Endothelial cell of umbilical vein (primary cell): ENCODE results near the gene SELENOV. TPM values are rescaled to one million over a fixed set of nuclear protein-coding genes. Genes with fewer than 3 reads are reported as not detected.
A peak's percentile ranks its signal among the peaks of the same experiment; 100 is the strongest.

Experiments
- BruUV-seq: library from RNA; stranded (reverse); fragments of 400-500 nt; replicated peaks from 2 replicates; lab custom pipeline; 2021; lab: Mats Ljungman, UMichigan
- CTCF ChIA-PET: fragments of 300-600, 350-600 bp; sonication (Branson Sonifier 250); formaldehyde crosslinking; loops from one replicate; lab custom pipeline; 2021; ENCODE audit warnings: antibody characterized with exemption, inconsistent platforms; lab: Charles Lee
- POLR2A ChIA-PET: fragments of 300-600, 350-600 bp; sonication (Branson Sonifier 250); formaldehyde crosslinking; loops from one replicate; lab custom pipeline; 2021; ENCODE audit warnings: antibody characterized with exemption, inconsistent platforms; lab: Charles Lee
- DNase-seq: peaks from one replicate; pipeline ENCODE4 v3.0.0-alpha.2; 2011; ENCODE audit warnings: low read depth, low spot score
- FAIRE-seq: peaks from 2 replicates; lab custom pipeline; 2011; peaks lifted over from hg19 to GRCh38; lab: Jason Lieb, UNC
- H2AFZ ChIP-seq: 2 replicates; pipeline ENCODE4 v1.6.0; 2012; ENCODE audit warnings: low read depth, low read length, control low read depth, inconsistent platforms
- H3K27ac ChIP-seq: 2 replicates; pipeline ENCODE4 v1.5.1; 2011; ENCODE audit warnings: low read depth, mild to moderate bottlenecking, control low read depth, low read length, moderate library complexity; ENCODE audit not compliant: insufficient read depth
- H3K27me3 ChIP-seq, 2 experiments: 2 replicates each; pipeline versions ENCODE4 v1.6.0 to v1.6.1; 2011; ENCODE audit warnings: low read length in 2 of 2, mixed read lengths in 1 of 2; ENCODE audit not compliant: control insufficient read depth in 2 of 2, insufficient read depth in 2 of 2
- H3K36me3 ChIP-seq, 2 experiments: 2 replicates in 1 of 2; 3 replicates in 1 of 2; pipeline ENCODE4 v1.5.1; 2011; ENCODE audit warnings: low read length in 2 of 2, mild to moderate bottlenecking in 1 of 2, moderate library complexity in 1 of 2; ENCODE audit not compliant: control insufficient read depth in 2 of 2, insufficient read depth in 2 of 2; ENCODE audit errors: extremely low read depth in 1 of 2
- H3K4me1 ChIP-seq: 3 replicates; pipeline ENCODE4 v1.5.1; 2011; ENCODE audit warnings: mild to moderate bottlenecking, low read length; ENCODE audit not compliant: control insufficient read depth, insufficient read depth; ENCODE audit errors: extremely low read depth
- H3K4me2 ChIP-seq: 2 replicates; pipeline ENCODE4 v1.6.1; 2011; ENCODE audit warnings: low read length, control low read depth, mixed read lengths; ENCODE audit not compliant: insufficient read depth
- H3K4me3 ChIP-seq, 3 experiments: fragments of 200-600 bp in 1 of 3; sonication (generic), shearing (Covaris generic) in 1 of 3; replicated peaks in 1 of 3; 2 replicates each; pipeline ENCODE4 v1.5.1; 2011 to 2016; ENCODE audit warnings: control low read depth in 3 of 3, low read length in 3 of 3, mild to moderate bottlenecking in 2 of 3, inconsistent platforms in 1 of 3, low read depth in 1 of 3, moderate library complexity in 1 of 3; ENCODE audit not compliant: insufficient read depth in 1 of 3
- H3K79me2 ChIP-seq: 2 replicates; pipeline ENCODE4 v1.6.0; 2012; ENCODE audit warnings: low read length, inconsistent platforms; ENCODE audit not compliant: control insufficient read depth, insufficient read depth
- H3K9ac ChIP-seq: replicated peaks from 2 replicates; pipeline ENCODE3; 2011; ENCODE audit warnings: low read length, control low read depth; ENCODE audit not compliant: insufficient read depth; ENCODE audit errors: extremely low read depth
- H3K9me1 ChIP-seq: replicated peaks from 3 replicates; pipeline ENCODE4 v1.6.0; 2011; ENCODE audit warnings: mild to moderate bottlenecking, low read length; ENCODE audit not compliant: control insufficient read depth, insufficient read depth; ENCODE audit errors: extremely low read depth
- H3K9me3 ChIP-seq: replicated peaks from 2 replicates; pipeline ENCODE4 v1.5.1; 2012; ENCODE audit warnings: low read length, inconsistent platforms; ENCODE audit not compliant: control insufficient read depth, insufficient read depth
- H4K20me1 ChIP-seq: replicated peaks from 2 replicates; pipeline ENCODE3; 2011; ENCODE audit warnings: mild to moderate bottlenecking, low read length; ENCODE audit not compliant: control insufficient read depth, insufficient read depth; ENCODE audit errors: extremely low read depth
- EZH2 ChIP-seq: IDR thresholded peaks from 2 replicates; pipeline ENCODE4 v1.6.1; 2012; ENCODE audit warnings: borderline replicate concordance, low read depth, mild to moderate bottlenecking, moderate library complexity, low read length, inconsistent platforms; ENCODE audit not compliant: severe bottlenecking
- FOS ChIP-seq: IDR thresholded peaks from 2 replicates; pipeline ENCODE4 v1.6.1; 2011; ENCODE audit warnings: mild to moderate bottlenecking, low read length, moderate library complexity, borderline replicate concordance; ENCODE audit not compliant: insufficient read depth
- GATA2 ChIP-seq: IDR thresholded peaks from 2 replicates; pipeline ENCODE4 v1.7.0; 2011; ENCODE audit warnings: low read depth, mild to moderate bottlenecking, moderate library complexity, mixed read lengths, low read length; ENCODE audit not compliant: insufficient read length, insufficient read depth
- JUN ChIP-seq: IDR thresholded peaks from 2 replicates; pipeline ENCODE4 v1.6.1; 2011; ENCODE audit warnings: borderline replicate concordance, low read depth; ENCODE audit not compliant: insufficient read length, insufficient read depth
- MYC ChIP-seq: IDR thresholded peaks from one replicate; pipeline ENCODE4 v1.6.1; 2011; ENCODE audit warnings: mild to moderate bottlenecking, low read depth, low read length
- POLR2A ChIP-seq: IDR thresholded peaks from 2 replicates; pipeline ENCODE4 v1.6.1; 2012; ENCODE audit warnings: low read depth, mild to moderate bottlenecking, control low read depth, low read length
- dilution Hi-C: fragments of 300-500 bp; cut with MboI; formaldehyde crosslinking; loops from one replicate; pipeline ENCODE4 v1.15.0; 2019; ENCODE audit warnings: low sequenced_read_pairs; ENCODE audit not compliant: extremely low pct_ligation_motif_present
- intact Hi-C: fragments of 100-400 bp; cut with micrococcal nuclease; formaldehyde crosslinking; loops from one replicate; pipeline ENCODE4 v1.10.0; 2022
- polyA plus RNA-seq, 4 experiments: library from polyadenylated mRNA; depleted of rRNA in 3 of 4; stranded (reverse) in 3 of 4; unstranded in 1 of 4; fragments of >200 nt; gene quantifications; 2 replicates each; pipeline versions ENCODE4 v1.2.1 to v1.2.3, GENCODE V29; 2011 to 2012; ENCODE audit warnings: missing spikeins in 1 of 4
- total RNA-seq: library from RNA; stranded (reverse); gene quantifications from 2 replicates; pipeline ENCODE4 v1.2.3, GENCODE V29; 2021
- TF ChIP-seq, protein P1 (sequence below), 2 donors: IDR thresholded peaks; 1 replicate in 1 of 2; 2 replicates in 1 of 2; pipeline ENCODE4 v1.5.1; 2011; ENCODE audit warnings: low read length in 2 of 2, mild to moderate bottlenecking in 2 of 2, moderate library complexity in 2 of 2, control low read depth in 1 of 2, inconsistent platforms in 1 of 2, low read depth in 1 of 2; ENCODE audit not compliant: insufficient read depth in 1 of 2; ENCODE audit errors: extremely low read depth in 1 of 2

The SELENOV gene
- total and polyA plus RNA-seq, 2 donors (not counting 3 experiments of a cell fraction or from before 2014, with no cell fraction given): not detected

DNA sequence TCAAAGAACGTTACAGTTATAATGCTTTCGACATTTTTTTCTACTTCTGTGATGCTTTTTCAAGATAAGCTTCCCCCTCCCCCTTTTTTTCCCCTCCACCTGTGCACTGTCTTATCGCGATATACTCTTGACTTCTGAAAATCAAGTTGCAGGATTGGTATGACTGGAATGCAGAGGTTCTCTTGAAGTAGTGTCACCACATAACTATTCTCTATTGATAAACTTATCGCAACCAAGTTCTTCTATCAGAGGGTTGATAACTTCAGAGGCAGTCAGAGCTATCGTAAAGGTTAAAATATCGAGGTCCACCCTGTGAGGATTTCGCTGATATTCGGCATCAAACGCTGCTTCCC lies 24.2 kb downstream of the SELENOV start:
- dilution Hi-C loops: no loop called here
- Histone ChIP-seq H3K9ac (peak overlapping the region; percentile 82), H3K4me1 (peaks cover 25% of the 10 kb centered on the region), H3K9me3 (no peaks in the 10 kb centered on the region), H4K20me1 (peaks cover 4% of the 10 kb centered on the region), H3K36me3 (no peaks in the 10 kb centered on the region), H3K4me3 (peak overlapping the region; percentile 53 to 89 (median 89)), H3K4me2 (peak overlapping the region; percentile 91), H3K27me3 (no peaks in the 10 kb centered on the region), H3K79me2 (peaks cover 11% of the 10 kb centered on the region), H3K9me1 (no peaks in the 10 kb centered on the region), H2AFZ (peak overlapping the region; percentile 73), H3K27ac (peak overlapping the region; percentile 69)
- no TSS peak for BruUV-seq
- intact Hi-C loops: loop anchor here (10.0 kb wide), 2 partner anchors 94 to 414 kb away; partner anchors contain the start of genes PAK4 and SUPT5H
- FAIRE-seq: peak; percentile 44
- ChIA-PET CTCF (interaction anchor here (0.7 to 2.1 kb wide), 3 partner anchors 41 to 141 kb away, joined by 3 to 8 read pairs (median 8); no protein-coding TSS in a partner anchor), POLR2A (interaction anchor here (0.6 kb wide), 1 partner anchor 90 kb away, joined by 3 read pairs; no protein-coding TSS in a partner anchor)
- TF ChIP-seq GATA2 (no peak), POLR2A (no peak), JUN (no peak), MYC (no peak), EZH2 (no peak), FOS (no peak)
- TF ChIP-seq, protein P1, sequence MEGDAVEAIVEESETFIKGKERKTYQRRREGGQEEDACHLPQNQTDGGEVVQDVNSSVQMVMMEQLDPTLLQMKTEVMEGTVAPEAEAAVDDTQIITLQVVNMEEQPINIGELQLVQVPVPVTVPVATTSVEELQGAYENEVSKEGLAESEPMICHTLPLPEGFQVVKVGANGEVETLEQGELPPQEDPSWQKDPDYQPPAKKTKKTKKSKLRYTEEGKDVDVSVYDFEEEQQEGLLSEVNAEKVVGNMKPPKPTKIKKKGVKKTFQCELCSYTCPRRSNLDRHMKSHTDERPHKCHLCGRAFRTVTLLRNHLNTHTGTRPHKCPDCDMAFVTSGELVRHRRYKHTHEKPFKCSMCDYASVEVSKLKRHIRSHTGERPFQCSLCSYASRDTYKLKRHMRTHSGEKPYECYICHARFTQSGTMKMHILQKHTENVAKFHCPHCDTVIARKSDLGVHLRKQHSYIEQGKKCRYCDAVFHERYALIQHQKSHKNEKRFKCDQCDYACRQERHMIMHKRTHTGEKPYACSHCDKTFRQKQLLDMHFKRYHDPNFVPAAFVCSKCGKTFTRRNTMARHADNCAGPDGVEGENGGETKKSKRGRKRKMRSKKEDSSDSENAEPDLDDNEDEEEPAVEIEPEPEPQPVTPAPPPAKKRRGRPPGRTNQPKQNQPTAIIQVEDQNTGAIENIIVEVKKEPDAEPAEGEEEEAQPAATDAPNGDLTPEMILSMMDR (IDR thresholded peaks at IDR 0.05; ENCODE audit: extremely low read depth in 1 of 2, insufficient read depth in 1 of 2, low read depth in 1 of 2, low read length in 2 of 2): no peak
- DNase-seq: peak; percentile 61
